RPMI8226 (cell line): Measurements from ENCODE around the gene MRPS2.
"Not testable (repeated sequence)": the region's sequence is repeated elsewhere in the genome, so short reads cannot be mapped to it uniquely, and the experiment has no call there.

Experiments used
- DNase-seq: peaks from one replicate; pipeline ENCODE4 v3.0.0-alpha.2; 2015

The MRPS2 gene

GRCh38 chr9:135500525-135501260 is at the start of gene MRPS2:
Gene MRPS2 (plus strand): TSS chr9:135500682. CDS start chr9:135500711, 29 bp downstream.
- peak; percentile 96 for DNase-seq

- DNase-seq: no peak
Observed at GRCh38 chr9:135450956-135451355, 49.5 kb upstream of the MRPS2 start.

- not testable (repeated sequence) for DNase-seq
Observed at GRCh38 chr9:135451909-135452308, 48.6 kb upstream of the MRPS2 start.

- DNase-seq: no peak
Observed at GRCh38 chr9:135454737-135455136, 45.7 kb upstream of the MRPS2 start.

- no peak for DNase-seq
Observed at GRCh38 chr9:135455401-135456030, 45.0 kb upstream of the MRPS2 start.

- peak; percentile 64 for DNase-seq
Observed at GRCh38 chr9:135456436-135457104, 43.9 kb upstream of the MRPS2 start.

- DNase-seq: not testable (repeated sequence)
Observed at GRCh38 chr9:135458478-135458877, 42.0 kb upstream of the MRPS2 start.

- no peak for DNase-seq
Observed at GRCh38 chr9:135461936-135462335, 38.5 kb upstream of the MRPS2 start.

GRCh38 chr9:135463140-135463539 is 37.3 kb upstream of the MRPS2 start:
- peak; percentile 65 for DNase-seq

GRCh38 chr9:135464181-135464580 is 36.3 kb upstream of the MRPS2 start:
- DNase-seq: peak; percentile 84

GRCh38 chr9:135468854-135469521 is 31.5 kb upstream of the MRPS2 start:
- peak; percentile 64 for DNase-seq

GRCh38 chr9:135471791-135472640 is 28.5 kb upstream of the MRPS2 start:
- peak; percentile 65 for DNase-seq

GRCh38 chr9:135473972-135474543 is 26.4 kb upstream of the MRPS2 start:
- DNase-seq: no peak

- peak; percentile 75 for DNase-seq
Observed at GRCh38 chr9:135474915-135475314, 25.6 kb upstream of the MRPS2 start.

GRCh38 chr9:135476561-135477355 is 23.7 kb upstream of the MRPS2 start:
- no peak for DNase-seq

- no peak for DNase-seq
Observed at GRCh38 chr9:135478191-135478590, 22.3 kb upstream of the MRPS2 start.

GRCh38 chr9:135478829-135479468 is 21.5 kb upstream of the MRPS2 start:
- DNase-seq: peak; percentile 84

- DNase-seq: peak; percentile 66
Observed at GRCh38 chr9:135479469-135480052, 20.9 kb upstream of the MRPS2 start, which contains the start of gene PPP1R26. Gene PPP1R26 (plus strand): TSS chr9:135479782. CDS start chr9:135484511, 4,729 bp downstream.

GRCh38 chr9:135480071-135480939 is 20.2 kb upstream of the MRPS2 start:
- DNase-seq: peak; percentile 59
